Activated CD4-positive, alpha-beta T cell treated with anti-CD3 and anti-CD28 coated beads, Interleukin-2, amount 50 U/mL, for 1 hour (primary cell): ENCODE measurements around the gene PPP1R27.

Source experiments
- DNase-seq: peaks from one replicate; pipeline ENCODE4 v3.0.0-alpha.2; 2020

The PPP1R27 gene

GRCh38 chr17:81834831-81835267, at the start of gene PPP1R27:
Gene PPP1R27 (minus strand): TSS chr17:81835050. CDS start chr17:81834953, 97 bp downstream.
- no peak for DNase-seq

- DNase-seq, result no peak
These were observed 49.7 kb upstream of the PPP1R27 start for GRCh38 chr17:81884520-81884919.

GRCh38 chr17:81879121-81879520, 44.3 kb upstream of the PPP1R27 start:
- no peak for DNase-seq

DNA sequence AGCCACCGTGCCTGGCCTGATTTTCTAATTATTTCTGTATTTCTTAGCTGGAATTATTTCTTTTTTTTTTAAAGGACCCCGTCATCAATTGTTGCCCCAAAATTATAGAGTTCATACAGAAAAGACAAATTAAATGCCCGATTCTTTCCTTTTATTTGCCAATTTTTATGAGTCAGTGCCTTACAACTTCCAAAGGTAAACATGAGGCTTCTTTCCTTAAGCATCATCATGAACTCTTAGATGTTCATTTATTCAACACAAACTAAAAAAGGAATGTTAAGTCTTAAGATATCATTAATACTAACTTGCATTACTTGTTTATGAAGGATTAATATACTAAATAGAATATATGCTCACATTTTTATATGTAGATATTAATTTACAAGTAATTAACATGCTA, 43.4 kb upstream of the PPP1R27 start:
- DNase-seq, result no peak

GRCh38 chr17:81877569-81877968, 42.7 kb upstream of the PPP1R27 start:
- no peak for DNase-seq

DNA sequence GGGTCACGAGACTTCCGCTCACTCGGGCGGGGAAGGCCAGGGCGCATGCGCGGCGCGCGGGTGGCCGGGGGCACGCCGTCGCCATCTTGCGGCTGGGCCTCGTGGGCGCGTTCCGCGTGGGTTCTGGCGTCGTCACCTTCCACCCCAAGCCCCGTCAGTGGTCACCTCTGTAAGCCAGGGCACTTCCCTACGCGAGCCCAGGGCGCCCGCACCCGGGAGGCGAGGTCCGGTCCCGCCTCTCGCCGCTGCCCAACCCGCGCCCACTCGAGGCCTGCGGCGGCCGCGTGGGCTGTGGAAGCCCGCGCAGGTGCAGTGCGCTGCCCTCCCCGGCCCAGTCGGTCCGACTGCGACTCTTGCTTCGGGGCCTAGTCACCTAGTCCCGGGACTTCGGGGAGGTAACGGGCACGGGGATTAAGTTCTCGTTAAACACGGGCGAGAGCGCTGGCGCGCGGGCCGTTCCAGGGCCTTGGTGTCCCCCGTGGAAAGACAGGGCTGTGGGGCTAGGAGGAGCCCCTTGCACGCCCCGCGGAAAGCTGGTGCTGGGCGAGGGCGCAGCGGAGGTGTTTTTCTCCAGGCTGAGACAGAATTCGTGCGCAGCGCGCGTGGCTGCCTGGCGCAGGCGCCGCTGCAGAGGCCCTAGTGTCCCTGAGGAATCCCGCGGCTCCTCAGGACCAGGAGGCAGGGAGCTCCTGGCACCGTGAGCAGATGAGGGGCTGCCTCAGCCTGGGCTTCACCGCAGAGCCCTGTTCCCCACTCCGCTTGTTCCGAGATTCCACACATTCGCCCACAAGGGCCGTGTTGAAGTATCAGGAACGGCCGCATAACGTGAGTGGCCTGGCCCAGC, 36.8 kb upstream of the PPP1R27 start:
- peak; percentile 95 for DNase-seq

GRCh38 chr17:81870981-81871386, 36.1 kb upstream of the PPP1R27 start, which contains the start of gene ARHGDIA:
Gene ARHGDIA (minus strand): TSS chr17:81871337. CDS start chr17:81869930, 1,407 bp downstream.
- no peak for DNase-seq

- DNase-seq, result peak; percentile 24
These were observed 35.5 kb upstream of the PPP1R27 start for GRCh38 chr17:81870131-81870980.

GRCh38 chr17:81869221-81870130, 34.6 kb upstream of the PPP1R27 start:
- DNase-seq, result peak; percentile 29

- DNase-seq, result no peak
These were observed 33.9 kb upstream of the PPP1R27 start for GRCh38 chr17:81868674-81869220.

DNA sequence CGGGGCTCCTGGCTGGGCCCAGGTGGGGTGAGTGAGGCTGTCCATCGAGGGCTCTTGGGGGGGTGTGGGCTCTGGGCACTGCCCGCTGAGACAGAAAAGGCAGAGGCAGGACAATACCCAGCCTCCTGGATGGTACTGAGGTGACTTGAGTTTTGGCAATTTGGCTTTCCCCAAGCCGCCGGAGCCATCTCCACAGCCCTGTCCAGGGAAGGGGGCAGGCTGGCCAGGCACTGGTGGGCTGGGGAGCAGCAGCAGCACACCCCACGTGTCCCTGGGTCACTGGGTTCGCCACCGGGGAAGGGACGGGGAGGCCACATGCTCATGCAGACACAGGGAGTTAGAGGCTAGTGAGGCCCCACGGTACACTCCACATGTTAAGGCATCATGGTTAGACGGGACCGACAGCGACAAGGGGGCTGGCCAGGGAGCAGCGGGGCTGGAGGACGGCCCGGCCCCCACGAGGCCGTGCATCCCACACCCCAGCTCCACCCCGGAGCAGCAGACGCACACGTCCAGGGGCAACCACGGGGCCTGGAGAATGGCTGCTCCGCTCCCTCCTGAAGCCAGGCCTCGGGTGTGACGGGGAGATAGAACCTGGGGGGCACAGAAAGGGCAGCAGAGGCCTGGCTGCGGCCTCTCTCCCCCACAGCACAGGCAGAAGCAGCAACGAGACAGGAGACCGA, 33.3 kb upstream of the PPP1R27 start:
- DNase-seq, result no peak

DNA sequence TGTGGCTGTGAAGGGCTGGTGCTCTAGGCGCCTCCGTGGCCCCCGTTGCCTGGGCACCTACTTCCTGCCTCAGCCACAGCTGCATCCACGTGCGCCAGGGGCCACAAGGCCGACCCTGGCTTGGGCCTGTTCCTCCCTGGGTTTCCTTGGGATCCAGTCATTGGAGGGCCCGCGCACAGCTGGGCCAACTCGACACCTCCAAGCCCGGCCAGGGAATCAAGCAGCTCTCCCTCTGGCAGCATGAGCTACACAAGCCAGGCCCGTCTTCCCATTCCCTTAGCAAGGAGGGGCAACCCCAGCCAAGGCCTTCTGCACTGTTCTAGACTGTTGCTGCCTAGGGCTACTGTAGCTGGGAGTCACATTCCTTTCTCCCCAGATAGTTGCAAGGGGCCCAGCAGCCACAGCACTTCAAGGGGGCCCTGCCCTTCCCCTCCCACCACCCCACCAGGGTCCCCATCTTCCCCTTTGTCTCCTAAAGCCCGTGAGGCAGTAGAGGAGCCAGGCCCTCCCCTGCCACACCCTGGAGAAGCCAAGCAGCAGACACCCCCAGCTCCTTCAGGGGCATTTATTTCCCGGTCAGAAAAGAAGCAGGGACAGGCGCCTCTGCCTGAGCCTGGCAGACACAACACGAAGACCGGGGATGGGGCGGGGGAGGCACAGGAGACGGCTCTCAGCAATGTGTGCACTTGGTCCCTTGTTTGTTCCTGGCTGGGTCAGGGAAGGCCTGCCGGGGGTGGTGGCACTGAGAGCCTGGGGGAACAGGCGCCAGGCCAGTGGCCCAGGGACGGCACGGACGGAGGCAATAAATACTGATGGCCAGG, 32.5 kb upstream of the PPP1R27 start:
- DNase-seq, result peak; percentile 10

GRCh38 chr17:81866440-81867169, 31.8 kb upstream of the PPP1R27 start:
- peak; percentile 28 for DNase-seq

GRCh38 chr17:81865733-81866439, 31.0 kb upstream of the PPP1R27 start:
- no peak for DNase-seq

GRCh38 chr17:81865358-81865732, 30.5 kb upstream of the PPP1R27 start:
- no peak for DNase-seq

DNA sequence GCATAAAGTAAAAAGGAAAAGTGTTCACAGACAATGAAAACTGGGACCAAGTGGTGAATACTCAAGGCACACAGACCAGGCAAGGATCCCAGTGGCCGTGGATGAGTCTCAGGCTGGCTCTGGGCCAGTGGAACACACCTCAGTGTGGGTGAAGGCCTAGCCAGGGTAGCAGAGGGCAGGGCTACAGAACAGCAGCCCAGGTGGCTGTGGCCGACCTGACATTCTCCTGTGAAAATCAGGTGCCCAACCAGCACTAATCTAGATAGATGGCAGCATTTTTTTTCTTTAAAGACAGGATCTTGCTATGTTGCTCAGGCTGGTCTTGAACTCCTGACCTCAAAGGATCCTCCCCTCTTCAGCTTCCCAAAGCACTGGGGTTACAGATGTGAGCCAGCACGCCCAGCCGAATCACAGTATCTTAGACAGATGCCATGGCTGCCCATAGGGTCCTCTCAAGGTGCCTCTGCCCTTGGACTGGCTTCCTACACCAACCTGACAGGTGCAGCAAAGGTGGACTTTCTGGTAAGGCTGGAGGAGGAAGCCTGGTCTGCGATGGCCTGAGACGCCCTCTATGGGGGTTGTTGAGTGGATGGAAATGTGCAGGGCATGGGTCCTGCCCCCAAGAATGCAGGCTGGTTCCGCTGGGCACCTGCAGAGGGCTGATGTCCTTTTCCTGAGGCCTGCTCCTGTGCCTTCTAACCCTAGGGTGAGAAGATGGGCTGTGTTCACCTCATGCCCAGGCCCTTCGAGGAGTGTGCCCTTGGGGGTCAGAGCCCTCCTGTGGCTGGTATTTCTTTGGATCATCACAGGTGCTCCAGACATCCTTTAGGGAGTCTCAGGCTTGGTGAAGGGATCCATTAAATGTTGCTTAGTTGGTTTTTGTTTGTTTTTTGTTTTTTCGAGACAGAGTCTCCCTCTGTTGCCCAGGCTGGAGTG, 29.3 kb upstream of the PPP1R27 start:
- no peak for DNase-seq

- no peak for DNase-seq
These were observed 28.3 kb upstream of the PPP1R27 start for GRCh38 chr17:81863123-81863675.
